Measurements from ENCODE around the gene SELENOV. TPM values are rescaled to one million over a fixed set of nuclear protein-coding genes. Genes with fewer than 3 reads are reported as not detected.

SELENOV gene
- total RNA-seq, 1 experiment from 2014 or later, result not detected

DNA sequence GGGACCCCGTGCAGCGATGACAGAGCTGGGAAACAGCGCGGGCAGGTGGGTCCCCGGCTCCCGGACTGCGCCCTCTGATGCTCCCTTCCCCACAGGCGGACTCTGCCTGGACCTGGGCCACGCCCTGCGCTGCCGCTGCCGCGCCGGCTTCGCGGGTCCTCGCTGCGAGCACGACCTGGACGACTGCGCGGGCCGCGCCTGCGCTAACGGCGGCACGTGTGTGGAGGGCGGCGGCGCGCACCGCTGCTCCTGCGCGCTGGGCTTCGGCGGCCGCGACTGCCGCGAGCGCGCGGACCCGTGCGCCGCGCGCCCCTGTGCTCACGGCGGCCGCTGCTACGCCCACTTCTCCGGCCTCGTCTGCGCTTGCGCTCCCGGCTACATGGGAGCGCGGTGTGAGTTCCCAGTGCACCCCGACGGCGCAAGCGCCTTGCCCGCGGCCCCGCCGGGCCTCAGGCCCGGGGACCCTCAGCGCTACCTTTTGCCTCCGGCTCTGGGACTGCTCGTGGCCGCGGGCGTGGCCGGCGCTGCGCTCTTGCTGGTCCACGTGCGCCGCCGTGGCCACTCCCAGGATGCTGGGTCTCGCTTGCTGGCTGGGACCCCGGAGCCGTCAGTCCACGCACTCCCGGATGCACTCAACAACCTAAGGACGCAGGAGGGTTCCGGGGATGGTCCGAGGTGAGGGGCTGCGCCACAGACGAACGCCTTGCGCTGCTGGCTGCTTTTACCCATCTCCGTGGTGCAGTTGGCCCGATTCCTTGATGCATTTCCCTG lies 7.8 kb upstream of the SELENOV start:
- Histone ChIP-seq H3K4me1 (ENCODE audit: control insufficient read depth in 1 of 2, insufficient read depth in 2 of 2, low read length in 2 of 2) (peaks cover 0 to 4% of the 10 kb centered on the region in 2 experiments; a peak in 1 of 4 replicates), H3K4me2 (ENCODE audit: low read length) (no peak overlapping the region), H3K36me3 (ENCODE audit: control insufficient read depth in 1 of 2, insufficient read depth in 2 of 2, low read length in 2 of 2) (no peaks in the 10 kb centered on the region), H3K4me3 (replicated peaks in 1 of 2; ENCODE audit: low read depth in 1 of 2, low read length in 2 of 2) (no peak overlapping the region), H3K9me2 (ENCODE audit: insufficient read depth) (no peaks in the 10 kb centered on the region), H4K20me1 (ENCODE audit: insufficient read depth) (no peaks in the 10 kb centered on the region), H3K9me3 (ENCODE audit: control insufficient read depth in 1 of 2, insufficient read depth in 1 of 2, low read depth in 1 of 2, low read length in 2 of 2) (no peaks in the 10 kb centered on the region), H3K27ac (ENCODE audit: low read depth, low read length) (no peak overlapping the region), H3K27me3 (ENCODE audit: insufficient read depth, low read length) (no peaks in the 10 kb centered on the region), H2AFZ (ENCODE audit: low read depth, low read length, poor library complexity, severe bottlenecking) (no peak overlapping the region), H3K9ac (ENCODE audit: low read length) (no peak overlapping the region), H3K79me2 (ENCODE audit: insufficient read depth, low read length) (no peaks in the 10 kb centered on the region)
- no TSS peak for BruUV-seq (replicated peaks)
- ChIA-PET POLR2A (no interaction called here), CTCF (no interaction called here), RAD21 (ENCODE audit: low non-redundant PET in 1 of 2, low total read pairs in 2 of 2, uncharacterized antibody in 2 of 2, unreplicated experiment in 2 of 2) (no interaction called here)
- DNase-seq (ENCODE audit: low read depth, low spot score) (no peak), ATAC-seq (no peak)
- no peak for TF ChIP-seq CEBPB (IDR thresholded peaks at IDR 0.05; ENCODE audit: low read depth)
- no peak for TF ChIP-seq RAD21 (IDR thresholded peaks at IDR 0.05; ENCODE audit: low read depth)
- TF ChIP-seq, protein P1, sequence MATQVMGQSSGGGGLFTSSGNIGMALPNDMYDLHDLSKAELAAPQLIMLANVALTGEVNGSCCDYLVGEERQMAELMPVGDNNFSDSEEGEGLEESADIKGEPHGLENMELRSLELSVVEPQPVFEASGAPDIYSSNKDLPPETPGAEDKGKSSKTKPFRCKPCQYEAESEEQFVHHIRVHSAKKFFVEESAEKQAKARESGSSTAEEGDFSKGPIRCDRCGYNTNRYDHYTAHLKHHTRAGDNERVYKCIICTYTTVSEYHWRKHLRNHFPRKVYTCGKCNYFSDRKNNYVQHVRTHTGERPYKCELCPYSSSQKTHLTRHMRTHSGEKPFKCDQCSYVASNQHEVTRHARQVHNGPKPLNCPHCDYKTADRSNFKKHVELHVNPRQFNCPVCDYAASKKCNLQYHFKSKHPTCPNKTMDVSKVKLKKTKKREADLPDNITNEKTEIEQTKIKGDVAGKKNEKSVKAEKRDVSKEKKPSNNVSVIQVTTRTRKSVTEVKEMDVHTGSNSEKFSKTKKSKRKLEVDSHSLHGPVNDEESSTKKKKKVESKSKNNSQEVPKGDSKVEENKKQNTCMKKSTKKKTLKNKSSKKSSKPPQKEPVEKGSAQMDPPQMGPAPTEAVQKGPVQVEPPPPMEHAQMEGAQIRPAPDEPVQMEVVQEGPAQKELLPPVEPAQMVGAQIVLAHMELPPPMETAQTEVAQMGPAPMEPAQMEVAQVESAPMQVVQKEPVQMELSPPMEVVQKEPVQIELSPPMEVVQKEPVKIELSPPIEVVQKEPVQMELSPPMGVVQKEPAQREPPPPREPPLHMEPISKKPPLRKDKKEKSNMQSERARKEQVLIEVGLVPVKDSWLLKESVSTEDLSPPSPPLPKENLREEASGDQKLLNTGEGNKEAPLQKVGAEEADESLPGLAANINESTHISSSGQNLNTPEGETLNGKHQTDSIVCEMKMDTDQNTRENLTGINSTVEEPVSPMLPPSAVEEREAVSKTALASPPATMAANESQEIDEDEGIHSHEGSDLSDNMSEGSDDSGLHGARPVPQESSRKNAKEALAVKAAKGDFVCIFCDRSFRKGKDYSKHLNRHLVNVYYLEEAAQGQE (IDR thresholded peaks at IDR 0.05; ENCODE audit: low read depth), result no peak
- no peak for TF ChIP-seq EZH2phosphoT487 (IDR thresholded peaks at IDR 0.05; ENCODE audit: borderline replicate concordance)
- TF ChIP-seq JUND (IDR thresholded peaks at IDR 0.05), result no peak
- intact Hi-C loops (cut with micrococcal nuclease), result no loop called here

Data from HCT116 (cell line).